CD4-positive, alpha-beta T cell (primary cell): Measurements from ENCODE around the gene KRTAP10-1. TPM values are rescaled to one million over a fixed set of nuclear protein-coding genes. Genes with fewer than 3 reads are reported as not detected.

Experiments
- ATAC-seq: fragments of 200-7000 bp; cut with Tn5 transposase; one replicate; pipeline ENCODE4 v1.10.0; 2022; ENCODE audit warnings: mild to moderate bottlenecking; ENCODE audit not compliant: poor library complexity
- CTCF ChIA-PET: fragments of 350-600 bp; sonication (Branson Sonifier 250); formaldehyde crosslinking; loops from one replicate; lab custom pipeline; 2021; ENCODE audit warnings: antibody characterized with exemption, inconsistent platforms; lab: Charles Lee
- POLR2A ChIA-PET: fragments of 350-600 bp; sonication (Branson Sonifier 250); formaldehyde crosslinking; loops from one replicate; lab custom pipeline; 2021; ENCODE audit warnings: antibody characterized with exemption, inconsistent platforms; lab: Charles Lee
- DNase-seq, 14 experiments: peaks; one replicate each; pipeline ENCODE4 v3.0.0-alpha.2; 2013 to 2020; ENCODE audit warnings: mixed read lengths in 2 of 14
- H3K27ac ChIP-seq, 2 donors: one replicate each; pipeline versions ENCODE4 v1.5.1 to v1.7.0; 2013; ENCODE audit warnings: low read length in 2 of 2, low read depth in 1 of 2, mild to moderate bottlenecking in 1 of 2
- H3K27me3 ChIP-seq, 2 experiments: 1 replicate in 1 of 2; 2 replicates in 1 of 2; pipeline versions ENCODE4 v1.6.1 to v1.7.0; 2013; ENCODE audit warnings: low read length in 2 of 2, control low read depth in 1 of 2, mild to moderate bottlenecking in 1 of 2, moderate library complexity in 1 of 2; ENCODE audit not compliant: insufficient read depth in 2 of 2, control insufficient read depth in 1 of 2
- H3K36me3 ChIP-seq: one replicate; pipeline ENCODE4 v1.6.1; 2013; ENCODE audit warnings: low read length, control low read depth; ENCODE audit not compliant: insufficient read depth
- H3K4me1 ChIP-seq: one replicate; pipeline ENCODE4 v1.6.1; 2013; ENCODE audit warnings: low read length, control low read depth; ENCODE audit not compliant: insufficient read depth
- H3K4me3 ChIP-seq: one replicate; pipeline ENCODE4 v1.5.1; 2013; ENCODE audit warnings: mild to moderate bottlenecking, low read length, moderate library complexity
- H3K9me3 ChIP-seq, 2 experiments: 1 replicate in 1 of 2; 2 replicates in 1 of 2; pipeline versions ENCODE4 v1.6.1 to v1.7.0; 2013; ENCODE audit warnings: low read length in 2 of 2, mild to moderate bottlenecking in 2 of 2, control low read depth in 1 of 2, moderate library complexity in 1 of 2; ENCODE audit not compliant: control insufficient read depth in 1 of 2, insufficient read depth in 1 of 2
- H3K27ac Mint-ChIP-seq: one replicate; pipeline ENCODE4 v1.8.0; 2020; ENCODE audit warnings: mixed read lengths
- H3K27me3 Mint-ChIP-seq: one replicate; pipeline ENCODE4 v1.8.0; 2021; ENCODE audit warnings: mixed read lengths
- H3K36me3 Mint-ChIP-seq: one replicate; pipeline ENCODE4 v1.8.0; 2021; ENCODE audit warnings: low read depth, mixed read lengths
- H3K4me1 Mint-ChIP-seq: one replicate; pipeline ENCODE4 v1.8.0; 2021; ENCODE audit warnings: low read depth, mixed read lengths
- H3K4me3 Mint-ChIP-seq: one replicate; pipeline ENCODE4 v1.8.0; 2020; ENCODE audit warnings: mild to moderate bottlenecking, mixed read lengths
- H3K9me3 Mint-ChIP-seq: one replicate; pipeline ENCODE4 v1.8.0; 2020; ENCODE audit warnings: mixed read lengths
- intact Hi-C, 2 experiments: fragments of 100-400 bp; cut with DNase I in 1 of 2; cut with micrococcal nuclease in 1 of 2; formaldehyde crosslinking; loops; one replicate each; pipeline versions ENCODE4 v1.15.1 to v1.9.0; 2023 to 2025; cut with DNase I, micrococcal nuclease
- total RNA-seq, 174 experiments: library from RNA in 2 of 174; stranded (reverse) in 2 of 174; gene quantifications; one replicate each; pipeline ENCODE4 v1.2.3 and lab custom pipeline; 2021 to 2026
- TF ChIP-seq, protein P1 (sequence below): fragments of 200-600 bp; IDR thresholded peaks from one replicate; pipeline ENCODE4 v1.8.0; 2022; ENCODE audit warnings: antibody characterized with exemption, mild to moderate bottlenecking

KRTAP10-1 gene
- total RNA-seq, 2 experiments from 2014 or later = not detected

- H3K9me3 ChIP-seq = peaks cover 12 to 46% of the 10 kb centered on the region in 2 experiments
- CTCF ChIA-PET = no interaction called here
- peaks cover 20% of the 10 kb centered on the region for H3K4me1 Mint-ChIP-seq
Observed at GRCh38 chr21:44579056-44579832, 39.2 kb upstream of the KRTAP10-1 start.

GRCh38 chr21:44578371-44579055 lies 38.5 kb upstream of the KRTAP10-1 start:
- Mint-ChIP-seq H3K27ac (no peak overlapping the region), H3K4me1 (peaks cover 12% of the 10 kb centered on the region), H3K36me3 (no peaks in the 10 kb centered on the region), H3K9me3 (peaks cover 14% of the 10 kb centered on the region), H3K4me3 (no peak overlapping the region), H3K27me3 (peaks cover 7% of the 10 kb centered on the region)
- CTCF ChIA-PET = no interaction called here
- ATAC-seq = no peak
- intact Hi-C loops = no loop called here
- POLR2A ChIA-PET = no interaction called here
- Histone ChIP-seq H3K27me3 (no peaks in the 10 kb centered on the region), H3K4me3 (no peak overlapping the region), H3K27ac (no peak overlapping the region), H3K36me3 (no peaks in the 10 kb centered on the region), H3K4me1 (peaks cover 5% of the 10 kb centered on the region), H3K9me3 (peaks cover 12 to 47% of the 10 kb centered on the region in 2 experiments)
- peak in 1 of 14 experiments; percentile 28 for DNase-seq
- TF ChIP-seq, protein P1, sequence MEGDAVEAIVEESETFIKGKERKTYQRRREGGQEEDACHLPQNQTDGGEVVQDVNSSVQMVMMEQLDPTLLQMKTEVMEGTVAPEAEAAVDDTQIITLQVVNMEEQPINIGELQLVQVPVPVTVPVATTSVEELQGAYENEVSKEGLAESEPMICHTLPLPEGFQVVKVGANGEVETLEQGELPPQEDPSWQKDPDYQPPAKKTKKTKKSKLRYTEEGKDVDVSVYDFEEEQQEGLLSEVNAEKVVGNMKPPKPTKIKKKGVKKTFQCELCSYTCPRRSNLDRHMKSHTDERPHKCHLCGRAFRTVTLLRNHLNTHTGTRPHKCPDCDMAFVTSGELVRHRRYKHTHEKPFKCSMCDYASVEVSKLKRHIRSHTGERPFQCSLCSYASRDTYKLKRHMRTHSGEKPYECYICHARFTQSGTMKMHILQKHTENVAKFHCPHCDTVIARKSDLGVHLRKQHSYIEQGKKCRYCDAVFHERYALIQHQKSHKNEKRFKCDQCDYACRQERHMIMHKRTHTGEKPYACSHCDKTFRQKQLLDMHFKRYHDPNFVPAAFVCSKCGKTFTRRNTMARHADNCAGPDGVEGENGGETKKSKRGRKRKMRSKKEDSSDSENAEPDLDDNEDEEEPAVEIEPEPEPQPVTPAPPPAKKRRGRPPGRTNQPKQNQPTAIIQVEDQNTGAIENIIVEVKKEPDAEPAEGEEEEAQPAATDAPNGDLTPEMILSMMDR = no peak

More at GRCh38 chr21:44579056-44579832, 39.2 kb upstream of the KRTAP10-1 start:
- TF ChIP-seq, protein P1 = no peak
- Mint-ChIP-seq H3K27ac (no peak overlapping the region), H3K27me3 (peaks cover 13% of the 10 kb centered on the region), H3K36me3 (no peaks in the 10 kb centered on the region), H3K4me3 (no peak overlapping the region), H3K9me3 (peaks cover 14% of the 10 kb centered on the region)
- POLR2A ChIA-PET = no interaction called here
- ATAC-seq = no peak
- intact Hi-C loops = no loop called here
- Histone ChIP-seq H3K36me3 (no peaks in the 10 kb centered on the region), H3K4me1 (peaks cover 5% of the 10 kb centered on the region), H3K27ac (no peak overlapping the region), H3K27me3 (no peaks in the 10 kb centered on the region), H3K4me3 (no peak overlapping the region)
- DNase-seq = no peak

DNA sequence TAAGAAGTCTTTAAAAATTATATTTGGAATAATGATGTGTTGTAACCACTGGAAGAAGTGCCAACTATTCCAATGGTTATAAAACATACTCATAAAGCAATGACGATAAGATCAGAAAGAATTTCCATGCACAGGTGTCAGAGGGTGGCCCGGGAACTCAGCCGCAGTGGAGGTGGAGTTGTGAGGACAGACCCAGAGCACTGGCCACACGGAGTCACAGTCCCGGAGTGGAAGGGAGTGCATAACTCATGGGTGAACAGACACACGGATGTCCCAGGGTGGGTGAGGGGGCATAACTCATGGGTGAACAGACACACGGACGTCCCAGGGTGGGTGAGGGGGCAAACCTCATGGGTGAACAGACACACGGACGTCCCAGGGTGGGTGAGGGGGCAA lies 36.0 kb upstream of the KRTAP10-1 start:
- Mint-ChIP-seq H3K9me3 (peaks cover 12% of the 10 kb centered on the region), H3K36me3 (no peaks in the 10 kb centered on the region), H3K4me1 (peaks cover 6% of the 10 kb centered on the region), H3K27me3 (peaks cover 5% of the 10 kb centered on the region), H3K4me3 (no peak overlapping the region), H3K27ac (no peak overlapping the region)
- peaks cover 2% of the 10 kb centered on the region for H3K4me1 ChIP-seq
- DNase-seq = no peak
- TF ChIP-seq, protein P1 = no peak
- peaks cover 8 to 44% of the 10 kb centered on the region in 2 experiments for H3K9me3 ChIP-seq
- no peak overlapping the region for H3K27ac ChIP-seq
- no peaks in the 10 kb centered on the region for H3K36me3 ChIP-seq
- POLR2A ChIA-PET = no interaction called here
- H3K27me3 ChIP-seq = no peaks in the 10 kb centered on the region
- ATAC-seq = no peak
- CTCF ChIA-PET = no interaction called here
- no peak overlapping the region for H3K4me3 ChIP-seq
- intact Hi-C loops = no loop called here
